Neuronal stem cell (in vitro differentiated cells): ENCODE results near the gene PPM1L.

Experiments used
- DNase-seq: peaks from one replicate; pipeline ENCODE4 v3.0.0-alpha.2; 2013; ENCODE audit warnings: low spot score
- H2AFZ ChIP-seq: one replicate; pipeline ENCODE4 v1.6.1; 2013; ENCODE audit warnings: mild to moderate bottlenecking, low read length, inconsistent platforms
- H2AK5ac ChIP-seq: 2 replicates; pipeline ENCODE4 v1.6.1; 2013; ENCODE audit warnings: low read depth, mild to moderate bottlenecking, inconsistent platforms, low read length, moderate library complexity, mixed read lengths
- H2BK120ac ChIP-seq: 2 replicates; pipeline ENCODE4 v1.6.1; 2013; ENCODE audit warnings: low read depth, mild to moderate bottlenecking, inconsistent platforms, low read length, moderate library complexity, mixed read lengths
- H2BK12ac ChIP-seq: one replicate; pipeline ENCODE4 v1.6.1; 2013; ENCODE audit warnings: low read length, inconsistent platforms
- H2BK15ac ChIP-seq: 2 replicates; pipeline ENCODE4 v1.6.1; 2013; ENCODE audit warnings: mild to moderate bottlenecking, low read length, inconsistent platforms, mixed read lengths
- H2BK5ac ChIP-seq: one replicate; pipeline ENCODE4 v1.6.1; 2013; ENCODE audit warnings: inconsistent platforms, mild to moderate bottlenecking, low read length, moderate library complexity
- H3K14ac ChIP-seq: one replicate; pipeline ENCODE4 v1.6.1; 2013; ENCODE audit warnings: low read length, inconsistent platforms
- H3K18ac ChIP-seq: 2 replicates; pipeline ENCODE4 v1.6.1; 2013; ENCODE audit warnings: low read length, inconsistent platforms
- H3K23ac ChIP-seq: 2 replicates; pipeline ENCODE4 v1.6.1; 2013; ENCODE audit warnings: low read depth, mild to moderate bottlenecking, mixed read lengths, low read length, inconsistent platforms; ENCODE audit not compliant: poor library complexity
- H3K27ac ChIP-seq: replicated peaks from 3 replicates; pipeline ENCODE4 v1.5.1; 2013; ENCODE audit warnings: low read length, inconsistent platforms
- H3K27me3 ChIP-seq, 3 experiments: 2 replicates each; pipeline ENCODE4 v1.6.1; 2013; ENCODE audit warnings: low read length in 3 of 3, mild to moderate bottlenecking in 2 of 3, inconsistent platforms in 1 of 3, low read depth in 1 of 3, mixed read lengths in 1 of 3, moderate library complexity in 1 of 3; ENCODE audit not compliant: control insufficient read depth in 3 of 3, insufficient read depth in 3 of 3
- H3K36me3 ChIP-seq, 2 donors: replicated peaks in 1 of 2; 2 replicates each; pipeline ENCODE4 v1.6.1; 2013; ENCODE audit warnings: low read length in 2 of 2; ENCODE audit not compliant: control insufficient read depth in 2 of 2, insufficient read depth in 2 of 2
- H3K4ac ChIP-seq: 2 replicates; pipeline ENCODE4 v1.6.1; 2013; ENCODE audit warnings: inconsistent platforms, mild to moderate bottlenecking, low read length, moderate library complexity
- H3K4me1 ChIP-seq, 2 donors: 1 replicate in 1 of 2; 2 replicates in 1 of 2; pipeline ENCODE4 v1.6.1; 2013; ENCODE audit warnings: low read length in 2 of 2, low read depth in 1 of 2; ENCODE audit not compliant: control insufficient read depth in 2 of 2, insufficient read depth in 1 of 2
- H3K4me2 ChIP-seq: one replicate; pipeline ENCODE4 v1.6.1; 2013; ENCODE audit warnings: mild to moderate bottlenecking, low read length, inconsistent platforms; ENCODE audit not compliant: insufficient read depth, poor library complexity, severe bottlenecking
- H3K4me3 ChIP-seq, 2 donors: 2 replicates each; pipeline ENCODE4 v1.5.1; 2013; ENCODE audit warnings: low read length in 2 of 2, mild to moderate bottlenecking in 2 of 2, inconsistent platforms in 1 of 2, moderate library complexity in 1 of 2
- H3K79me1 ChIP-seq: one replicate; pipeline ENCODE4 v1.6.1; 2013; ENCODE audit warnings: low read depth, mild to moderate bottlenecking, inconsistent platforms, low read length, moderate library complexity
- H3K9ac ChIP-seq: one replicate; pipeline ENCODE4 v1.6.1; 2013; ENCODE audit warnings: mild to moderate bottlenecking, low read depth, low read length, inconsistent platforms; ENCODE audit not compliant: poor library complexity
- H3K9me3 ChIP-seq, 2 donors: replicated peaks in 1 of 2; 2 replicates each; pipeline versions ENCODE3 to v1.6.1; 2013; ENCODE audit warnings: low read length in 2 of 2, mild to moderate bottlenecking in 2 of 2, inconsistent platforms in 1 of 2, low read depth in 1 of 2, mixed read lengths in 1 of 2, moderate library complexity in 1 of 2; ENCODE audit not compliant: control insufficient read depth in 2 of 2, insufficient read depth in 1 of 2
- H4K8ac ChIP-seq: one replicate; pipeline ENCODE4 v1.6.1; 2013; ENCODE audit warnings: low read depth, mild to moderate bottlenecking, inconsistent platforms, low read length, moderate library complexity
- H4K91ac ChIP-seq: one replicate; pipeline ENCODE4 v1.6.1; 2013; ENCODE audit warnings: low read length, low read depth, mild to moderate bottlenecking, inconsistent platforms; ENCODE audit not compliant: poor library complexity
- WGBS, 2 donors: extraction: QIAGEN DNeasy Blood & Tissue Kit; methylation state at CpG; one replicate each; pipeline ENCODE4 v1.1.7; 2013; ENCODE audit warnings: missing lambda C conversion rate in 2 of 2, mixed read lengths in 1 of 2; ENCODE audit not compliant: insufficient read length in 2 of 2, insufficient replicate concordance in 1 of 2; ENCODE audit errors: extremely low coverage in 2 of 2; 5-methylcytosine and 5-hydroxymethylcytosine counted together

The PPM1L gene

GRCh38 chr3:160758929-160759577 lies 3.0 kb downstream of the PPM1L start:
- no peak for DNase-seq
- Histone ChIP-seq H3K18ac (no peak overlapping the region), H3K9me3 (no peaks in the 10 kb centered on the region), H3K4me2 (no peak overlapping the region), H2BK120ac (no peak overlapping the region), H2BK12ac (no peak overlapping the region), H3K27me3 (peaks cover 0 to 5% (median 0%) of the 10 kb centered on the region in 3 experiments), H3K14ac (no peak overlapping the region), H3K9ac (no peak overlapping the region), H2BK5ac (no peak overlapping the region), H2AFZ (no peak overlapping the region), H3K23ac (no peak overlapping the region), H2AK5ac (no peak overlapping the region), H4K8ac (no peak overlapping the region), H4K91ac (no peak overlapping the region), H3K4ac (no peak overlapping the region), H2BK15ac (no peak overlapping the region), H3K4me3 (peak overlapping the region in 1 of 2 donors; percentile 69), H3K27ac (no peak overlapping the region), H3K4me1 (peaks cover 2 to 5% of the 10 kb centered on the region in 2 donors), H3K79me1 (peaks cover 1% of the 10 kb centered on the region), H3K36me3 (no peaks in the 10 kb centered on the region)
- WGBS, 2 donors, result no CpG with 5 or more reads among the region's 3 CpGs

GRCh38 chr3:160763073-160763472 lies 7.0 kb downstream of the PPM1L start:
- Histone ChIP-seq H2BK120ac (no peak overlapping the region), H3K9ac (no peak overlapping the region), H3K79me1 (peaks cover 1% of the 10 kb centered on the region), H3K27me3 (no peaks in the 10 kb centered on the region), H3K4me1 (no peaks in the 10 kb centered on the region), H3K14ac (no peak overlapping the region), H4K91ac (no peak overlapping the region), H2BK15ac (no peak overlapping the region), H2BK12ac (no peak overlapping the region), H4K8ac (no peak overlapping the region), H3K27ac (no peak overlapping the region), H3K18ac (no peak overlapping the region), H3K4ac (no peak overlapping the region), H2BK5ac (no peak overlapping the region), H3K4me3 (no peak overlapping the region), H2AK5ac (no peak overlapping the region), H2AFZ (no peak overlapping the region), H3K4me2 (no peak overlapping the region), H3K23ac (no peak overlapping the region), H3K9me3 (no peaks in the 10 kb centered on the region), H3K36me3 (no peaks in the 10 kb centered on the region)
- WGBS, 2 donors, result no CpG with 5 or more reads among the region's 1 CpG
- no peak for DNase-seq

GRCh38 chr3:160765211-160765610 lies 9.2 kb downstream of the PPM1L start:
- Histone ChIP-seq H3K4me1 (no peaks in the 10 kb centered on the region), H3K9me3 (no peaks in the 10 kb centered on the region), H2BK5ac (no peak overlapping the region), H3K79me1 (peaks cover 1% of the 10 kb centered on the region), H4K8ac (no peak overlapping the region), H3K4ac (no peak overlapping the region), H2AK5ac (no peak overlapping the region), H3K4me2 (no peak overlapping the region), H2BK12ac (no peak overlapping the region), H3K36me3 (no peaks in the 10 kb centered on the region), H3K23ac (no peak overlapping the region), H3K18ac (no peak overlapping the region), H3K27ac (no peak overlapping the region), H3K14ac (no peak overlapping the region), H2BK15ac (no peak overlapping the region), H3K9ac (no peak overlapping the region), H3K4me3 (no peak overlapping the region), H3K27me3 (no peaks in the 10 kb centered on the region), H2BK120ac (no peak overlapping the region), H2AFZ (no peak overlapping the region), H4K91ac (no peak overlapping the region)
- no peak for DNase-seq
- no CpG with 5 or more reads among the region's 1 CpG for WGBS, 2 donors

GRCh38 chr3:160768031-160768430 lies 12.0 kb downstream of the PPM1L start:
- H2AK5ac ChIP-seq, result no peak overlapping the region
- H3K18ac ChIP-seq, result no peak overlapping the region
- H3K27me3 ChIP-seq, result no peaks in the 10 kb centered on the region
- no peak overlapping the region for H2BK5ac ChIP-seq
- H3K36me3 ChIP-seq, result no peaks in the 10 kb centered on the region
- H3K4me2 ChIP-seq, result no peak overlapping the region
- no peak overlapping the region for H4K91ac ChIP-seq
- H3K27ac ChIP-seq, result no peak overlapping the region
- H4K8ac ChIP-seq, result no peak overlapping the region
- H3K9ac ChIP-seq, result no peak overlapping the region
- no peak overlapping the region for H2BK12ac ChIP-seq
- no peak overlapping the region for H2BK15ac ChIP-seq
- H3K4me1 ChIP-seq, result no peaks in the 10 kb centered on the region
- no peak overlapping the region for H2AFZ ChIP-seq
- H3K9me3 ChIP-seq, result no peaks in the 10 kb centered on the region
- no peak for DNase-seq
- no peak overlapping the region for H3K4ac ChIP-seq
- H3K4me3 ChIP-seq, result no peak overlapping the region
- no peak overlapping the region for H2BK120ac ChIP-seq
- H3K79me1 ChIP-seq, result peaks cover under 1% of the 10 kb centered on the region
- no peak overlapping the region for H3K23ac ChIP-seq
- no peak overlapping the region for H3K14ac ChIP-seq
